PC-3 (cell line): ENCODE data around the gene OTC. TPM values are rescaled to one million over a fixed set of nuclear protein-coding genes. Genes with fewer than 3 reads are reported as not detected.

Experiments used
- ATAC-seq: fragments of 200-7000 bp; cut with Tn5 transposase; 2 replicates; pipeline ENCODE4 v1.9.1; 2020; ENCODE audit warnings: mild to moderate bottlenecking, moderate library complexity
- BruUV-seq: library from RNA; stranded (reverse); fragments of 400-500 nt; replicated peaks from 2 replicates; lab custom pipeline; 2021; lab: Mats Ljungman, UMichigan
- CTCF ChIA-PET: fragments of 300-600 bp; sonication (Branson Sonifier 250); formaldehyde crosslinking; loops from one replicate; lab custom pipeline; 2022; ENCODE audit warnings: antibody characterized with exemption; lab: Charles Lee
- POLR2A ChIA-PET: fragments of 300-600 bp; sonication (Branson Sonifier 250); formaldehyde crosslinking; loops from one replicate; lab custom pipeline; 2022; ENCODE audit warnings: antibody characterized with exemption; ENCODE audit not compliant: unreplicated experiment; lab: Charles Lee
- DNase-seq: peaks from one replicate; pipeline ENCODE4 v3.0.0-alpha.2; 2015
- H2AFZ ChIP-seq: fragments of 300-600 bp; sonication (generic); 2 replicates; pipeline ENCODE4 v1.6.0; 2016; ENCODE audit warnings: antibody characterized with exemption, low read length
- H3F3A ChIP-seq: fragments of 300-600 bp; sonication (generic); one replicate; pipeline ENCODE4 v1.6.0; 2017; ENCODE audit warnings: antibody characterized with exemption, low read length, control low read depth, mild to moderate bottlenecking; ENCODE audit not compliant: unreplicated experiment
- H3K27ac ChIP-seq: fragments of 300-600 bp; sonication (generic); 2 replicates; pipeline ENCODE4 v1.5.1; 2016; ENCODE audit warnings: mild to moderate bottlenecking, low read length
- H3K27me3 ChIP-seq: fragments of 300-600 bp; sonication (generic); 2 replicates; pipeline ENCODE4 v1.6.1; 2016; ENCODE audit warnings: low read length, mixed read lengths
- H3K36me3 ChIP-seq: fragments of 300-600 bp; sonication (generic); 2 replicates; pipeline ENCODE4 v1.6.1; 2016; ENCODE audit warnings: low read depth, mixed run types, low read length, mixed read lengths
- H3K4me1 ChIP-seq: fragments of 300-600 bp; sonication (generic); 2 replicates; pipeline ENCODE4 v1.5.1; 2016; ENCODE audit warnings: low read length; ENCODE audit not compliant: insufficient read depth
- H3K4me2 ChIP-seq: fragments of 300-600 bp; sonication (generic); 2 replicates; pipeline ENCODE4 v1.6.0; 2016; ENCODE audit warnings: low read length
- H3K4me3 ChIP-seq: fragments of 300-600 bp; sonication (generic); 2 replicates; pipeline ENCODE4 v1.5.1; 2016; ENCODE audit warnings: mild to moderate bottlenecking, low read length, mixed read lengths
- H3K79me2 ChIP-seq: fragments of 300-600 bp; sonication (generic); 2 replicates; pipeline ENCODE4 v1.6.1; 2017; ENCODE audit warnings: low read length, mixed read lengths
- H3K9ac ChIP-seq: fragments of 300-600 bp; sonication (generic); 2 replicates; pipeline ENCODE4 v1.6.0; 2016; ENCODE audit warnings: mild to moderate bottlenecking, low read length
- H3K9me2 ChIP-seq: fragments of 300-600 bp; sonication (generic); replicated peaks from 2 replicates; pipeline ENCODE4 v1.6.1; 2016; ENCODE audit warnings: mixed run types, low read length, mixed read lengths
- H3K9me3 ChIP-seq: fragments of 300-600 bp; sonication (generic); 2 replicates; pipeline ENCODE4 v1.6.1; 2016; ENCODE audit warnings: low read length, mixed read lengths
- H4K20me1 ChIP-seq: fragments of 300-600 bp; sonication (generic); 2 replicates; pipeline ENCODE4 v1.6.1; 2016; ENCODE audit warnings: low read length, mixed read lengths
- EZH2 ChIP-seq: fragments of 300-600 bp; sonication (generic); IDR thresholded peaks from one replicate; pipeline ENCODE4 v1.6.1; 2017; ENCODE audit warnings: antibody characterized with exemption, mild to moderate bottlenecking, low read length; ENCODE audit not compliant: unreplicated experiment
- EZH2phosphoT487 ChIP-seq: fragments of 300-600 bp; sonication (generic); IDR thresholded peaks from 2 replicates; pipeline ENCODE4 v1.6.1; 2018; ENCODE audit warnings: mild to moderate bottlenecking, antibody characterized with exemption, low read length, borderline replicate concordance
- intact Hi-C: fragments of 100-400 bp; cut with micrococcal nuclease; formaldehyde crosslinking; loops from 2 replicates; pipeline ENCODE4 v1.9.0; 2023
- total RNA-seq: library from RNA; depleted of rRNA; stranded (reverse); fragments of >200 nt; gene quantifications from 2 replicates; pipeline ENCODE4 v1.2.3, GENCODE V29; 2014
- TF ChIP-seq, protein P1 (sequence below): fragments of 300-600 bp; sonication (generic); conservative IDR thresholded peaks from 2 replicates; pipeline ENCODE4 v1.5.1; 2017; ENCODE audit warnings: antibody characterized with exemption, low read depth, mild to moderate bottlenecking, low read length

The OTC gene
- total RNA-seq, 1 experiment from 2014 or later = not detected

DNA sequence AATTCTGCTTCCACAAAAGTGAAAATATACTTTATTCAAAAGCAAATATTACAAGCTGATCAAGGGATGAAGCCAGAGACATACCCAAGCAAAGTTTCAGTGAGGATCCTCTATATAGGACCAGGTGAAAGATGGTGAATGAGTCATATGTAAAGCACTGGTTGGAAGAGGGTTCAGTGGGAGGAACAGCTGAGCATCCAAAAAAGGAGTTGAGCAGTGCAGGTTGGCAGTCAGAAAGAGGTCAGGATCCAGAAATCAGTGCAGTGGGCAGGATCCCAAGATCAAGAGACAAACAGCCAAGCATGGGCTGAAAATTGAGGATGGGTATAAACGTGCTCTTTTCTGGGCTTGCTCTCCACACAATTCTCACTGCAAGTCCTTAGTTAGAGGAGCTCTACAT lies 30.3 kb downstream of the OTC start:
- DNase-seq (no peak), ATAC-seq (no peak)
- Histone ChIP-seq H4K20me1 (no peaks in the 10 kb centered on the region), H3F3A (no peaks in the 10 kb centered on the region), H3K4me1 (no peaks in the 10 kb centered on the region), H3K9me2 (no peaks in the 10 kb centered on the region), H3K4me3 (no peak overlapping the region), H3K4me2 (no peak overlapping the region), H3K27me3 (peaks cover 35% of the 10 kb centered on the region), H3K27ac (no peak overlapping the region), H3K9me3 (no peaks in the 10 kb centered on the region), H3K36me3 (no peaks in the 10 kb centered on the region), H2AFZ (no peak overlapping the region), H3K79me2 (no peaks in the 10 kb centered on the region), H3K9ac (no peak overlapping the region)
- intact Hi-C loops = no loop called here
- POLR2A ChIA-PET = no interaction called here
- no TSS peak for BruUV-seq
- TF ChIP-seq EZH2phosphoT487 = no peak
- CTCF ChIA-PET = no interaction called here

DNA sequence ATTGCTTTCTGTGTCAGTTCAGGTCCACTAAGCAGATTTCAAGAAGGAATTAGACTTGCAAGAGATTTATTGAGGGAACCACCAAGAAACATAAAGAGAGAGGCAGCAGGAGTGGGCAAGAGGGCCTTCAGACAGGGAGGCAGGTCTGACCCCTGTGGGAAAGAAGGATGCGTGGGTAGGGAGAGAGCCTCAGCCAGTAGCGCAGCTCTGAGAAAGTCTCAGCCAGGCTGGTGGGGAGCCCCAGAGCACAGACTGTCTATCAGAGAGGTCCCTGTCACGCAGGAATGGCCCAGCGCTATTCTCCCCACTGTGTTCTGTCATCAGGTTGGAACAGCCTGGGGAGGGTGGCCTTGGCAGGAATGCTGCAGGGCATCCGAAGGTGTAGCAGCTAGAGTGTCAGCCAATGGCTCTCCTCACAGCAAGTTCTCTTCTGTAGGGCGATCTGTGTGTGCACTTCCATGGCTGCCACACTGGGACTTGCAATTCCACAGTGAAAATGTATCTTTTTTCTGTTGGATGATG lies 48.0 kb downstream of the OTC start:
- Histone ChIP-seq H3K9ac (no peak overlapping the region), H3K9me2 (no peaks in the 10 kb centered on the region), H4K20me1 (no peaks in the 10 kb centered on the region), H2AFZ (no peak overlapping the region), H3K9me3 (no peaks in the 10 kb centered on the region), H3K36me3 (no peaks in the 10 kb centered on the region), H3K4me3 (no peak overlapping the region), H3K4me1 (no peaks in the 10 kb centered on the region), H3K4me2 (no peak overlapping the region), H3K27me3 (peaks cover 29% of the 10 kb centered on the region), H3K79me2 (no peaks in the 10 kb centered on the region), H3F3A (no peaks in the 10 kb centered on the region), H3K27ac (no peak overlapping the region)
- ATAC-seq (no peak), DNase-seq (no peak)
- no TSS peak for BruUV-seq
- TF ChIP-seq, protein P1, sequence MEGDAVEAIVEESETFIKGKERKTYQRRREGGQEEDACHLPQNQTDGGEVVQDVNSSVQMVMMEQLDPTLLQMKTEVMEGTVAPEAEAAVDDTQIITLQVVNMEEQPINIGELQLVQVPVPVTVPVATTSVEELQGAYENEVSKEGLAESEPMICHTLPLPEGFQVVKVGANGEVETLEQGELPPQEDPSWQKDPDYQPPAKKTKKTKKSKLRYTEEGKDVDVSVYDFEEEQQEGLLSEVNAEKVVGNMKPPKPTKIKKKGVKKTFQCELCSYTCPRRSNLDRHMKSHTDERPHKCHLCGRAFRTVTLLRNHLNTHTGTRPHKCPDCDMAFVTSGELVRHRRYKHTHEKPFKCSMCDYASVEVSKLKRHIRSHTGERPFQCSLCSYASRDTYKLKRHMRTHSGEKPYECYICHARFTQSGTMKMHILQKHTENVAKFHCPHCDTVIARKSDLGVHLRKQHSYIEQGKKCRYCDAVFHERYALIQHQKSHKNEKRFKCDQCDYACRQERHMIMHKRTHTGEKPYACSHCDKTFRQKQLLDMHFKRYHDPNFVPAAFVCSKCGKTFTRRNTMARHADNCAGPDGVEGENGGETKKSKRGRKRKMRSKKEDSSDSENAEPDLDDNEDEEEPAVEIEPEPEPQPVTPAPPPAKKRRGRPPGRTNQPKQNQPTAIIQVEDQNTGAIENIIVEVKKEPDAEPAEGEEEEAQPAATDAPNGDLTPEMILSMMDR = no peak
- no peak for TF ChIP-seq EZH2phosphoT487
- TF ChIP-seq EZH2 = no peak
- intact Hi-C loops = no loop called here
- CTCF ChIA-PET = no interaction called here
- POLR2A ChIA-PET = no interaction called here

DNA sequence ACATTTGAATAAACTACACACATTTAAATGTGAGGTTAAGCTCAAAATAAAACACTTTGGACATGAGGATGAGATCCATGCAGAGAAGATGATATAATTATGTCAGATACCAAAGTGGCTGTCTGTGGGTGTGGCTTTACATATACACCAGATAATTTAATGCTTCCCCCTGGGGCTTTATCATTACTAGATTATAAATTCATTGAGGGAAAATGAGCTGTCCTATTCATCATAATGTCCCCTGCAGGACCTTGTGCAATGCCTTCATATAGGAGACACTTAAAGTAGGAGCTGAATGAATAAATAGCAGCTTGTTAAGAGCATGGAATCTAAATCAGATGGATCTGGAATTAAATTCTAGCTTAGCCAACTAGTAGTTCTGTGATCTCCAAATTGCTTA lies 49.7 kb downstream of the OTC start:
- no peak overlapping the region for H3K4me3 ChIP-seq
- intact Hi-C loops = no loop called here
- H3K9me3 ChIP-seq = no peaks in the 10 kb centered on the region
- H2AFZ ChIP-seq = no peak overlapping the region
- H3K4me2 ChIP-seq = no peak overlapping the region
- BruUV-seq = no TSS peak
- no peaks in the 10 kb centered on the region for H3K4me1 ChIP-seq
- CTCF ChIA-PET = no interaction called here
- H3K9ac ChIP-seq = no peak overlapping the region
- POLR2A ChIA-PET = no interaction called here
- no peaks in the 10 kb centered on the region for H4K20me1 ChIP-seq
- ATAC-seq = no peak
- no peaks in the 10 kb centered on the region for H3K36me3 ChIP-seq
- H3K27me3 ChIP-seq = peaks cover 45% of the 10 kb centered on the region
- TF ChIP-seq, protein P1 = no peak
- H3K9me2 ChIP-seq = no peaks in the 10 kb centered on the region
- no peaks in the 10 kb centered on the region for H3K79me2 ChIP-seq
- no peak for DNase-seq
- H3K27ac ChIP-seq = no peak overlapping the region
- no peaks in the 10 kb centered on the region for H3F3A ChIP-seq
